GM12878 (cell line): ENCODE measurements around the gene MTMR1. TPM values are rescaled to one million over a fixed set of nuclear protein-coding genes. Genes with fewer than 3 reads are reported as not detected.

Experiments
- ATAC-seq: fragments of 200-7000 bp; cut with Tn5 transposase; 3 replicates; pipeline ENCODE4 v1.9.1; 2020; ENCODE audit warnings: mild to moderate bottlenecking, moderate library complexity
- BruUV-seq: library from RNA; stranded (reverse); fragments of 400-500 nt; replicated peaks from 2 replicates; lab custom pipeline; 2021; lab: Mats Ljungman, UMichigan
- CTCF ChIA-PET: fragments of 300-600 bp; sonication (Branson Sonifier 250); formaldehyde crosslinking; extraction: SDS; loops from one replicate; lab custom pipeline; 2021; ENCODE audit warnings: inconsistent platforms; lab: Yijun Ruan, JAX
- POLR2A ChIA-PET: fragments of 350-600 bp; formaldehyde crosslinking; extraction: SDS; loops from one replicate; lab custom pipeline; 2021; ENCODE audit warnings: inconsistent platforms; lab: Charles Lee
- RAD21 ChIA-PET: fragments of 300-600 bp; sonication (Branson Sonifier 250); formaldehyde crosslinking; loops from one replicate; lab custom pipeline; 2023; ENCODE audit warnings: antibody characterized with exemption; ENCODE audit not compliant: unreplicated experiment; lab: Charles Lee
- SMC1A ChIA-PET: fragments of 300-600 bp; sonication (Branson Sonifier 250); formaldehyde crosslinking; loops from one replicate; lab custom pipeline; 2023; ENCODE audit not compliant: unreplicated experiment, uncharacterized antibody; lab: Charles Lee
- DNase-seq: peaks from one replicate; pipeline ENCODE4 v3.0.0-alpha.2; 2011; ENCODE audit warnings: low read depth, low spot score
- FAIRE-seq: peaks from 3 replicates; lab custom pipeline; 2011; peaks lifted over from hg19 to GRCh38; lab: Jason Lieb, UNC
- H2AFZ ChIP-seq: 2 replicates; pipeline ENCODE4 v1.6.0; 2011; ENCODE audit warnings: low read depth, low read length, control low read depth; ENCODE audit not compliant: control insufficient read depth
- H3K27ac ChIP-seq: 2 replicates; pipeline ENCODE4 v1.5.1; 2011; ENCODE audit warnings: control low read depth; ENCODE audit not compliant: control insufficient read depth, insufficient read depth
- H3K27me3 ChIP-seq, 2 experiments: replicated peaks in 1 of 2; 2 replicates each; pipeline versions ENCODE4 v1.6.0 to v1.6.1; 2011; ENCODE audit warnings: low read length in 1 of 2; ENCODE audit not compliant: control insufficient read depth in 2 of 2, insufficient read depth in 2 of 2
- H3K36me3 ChIP-seq, 2 experiments: 2 replicates each; pipeline ENCODE4 v1.5.1; 2011; ENCODE audit warnings: low read length in 1 of 2; ENCODE audit not compliant: control insufficient read depth in 2 of 2, insufficient read depth in 2 of 2
- H3K4me1 ChIP-seq: 2 replicates; pipeline ENCODE4 v1.6.1; 2011; ENCODE audit warnings: mild to moderate bottlenecking, low read length, moderate library complexity, mixed read lengths; ENCODE audit not compliant: control insufficient read depth, insufficient read depth
- H3K4me2 ChIP-seq: 2 replicates; pipeline ENCODE4 v1.6.0; 2011; ENCODE audit warnings: control low read depth; ENCODE audit not compliant: control insufficient read depth, insufficient read depth
- H3K4me3 ChIP-seq: fragments of 200-600 bp; sonication (generic); 2 replicates; pipeline ENCODE4 v1.5.1; 2016
- H3K79me2 ChIP-seq: 2 replicates; pipeline ENCODE4 v1.6.0; 2011; ENCODE audit warnings: low read length; ENCODE audit not compliant: control insufficient read depth, insufficient read depth
- H3K9ac ChIP-seq: 2 replicates; pipeline ENCODE4 v1.8.0; 2011; ENCODE audit warnings: low read length, control low read depth, mixed read lengths; ENCODE audit not compliant: control insufficient read depth, insufficient read depth
- H3K9me3 ChIP-seq: replicated peaks from 3 replicates; pipeline ENCODE4 v1.5.1; 2011; ENCODE audit warnings: mild to moderate bottlenecking, low read length; ENCODE audit not compliant: control insufficient read depth, insufficient read depth
- H4K20me1 ChIP-seq: 2 replicates; pipeline ENCODE4 v1.6.0; 2011; ENCODE audit not compliant: control insufficient read depth, insufficient read depth
- CBFB ChIP-seq: IDR thresholded peaks from 2 replicates; pipeline ENCODE4 v1.6.1; 2016; ENCODE audit warnings: antibody characterized with exemption, low read depth
- ESRRA ChIP-seq: IDR thresholded peaks from 2 replicates; pipeline ENCODE4 v1.6.1; 2012; ENCODE audit warnings: mild to moderate bottlenecking, low read length, improper control_type of control experiment
- EZH2 ChIP-seq: IDR thresholded peaks from 2 replicates; pipeline ENCODE4 v1.6.1; 2012; ENCODE audit warnings: low read depth, mild to moderate bottlenecking, control low read depth, inconsistent platforms, low read length, borderline replicate concordance; ENCODE audit not compliant: control insufficient read depth
- KLF5 ChIP-seq: fragments of 450-650 bp; IDR thresholded peaks from 2 replicates; pipeline ENCODE4 v1.6.1; 2014; ENCODE audit warnings: mild to moderate bottlenecking; ENCODE audit not compliant: partially characterized antibody
- LARP7 ChIP-seq: fragments of 450-650 bp; IDR thresholded peaks from 2 replicates; pipeline ENCODE4 v1.6.1; 2017; ENCODE audit warnings: mild to moderate bottlenecking
- MTA3 ChIP-seq: IDR thresholded peaks from 2 replicates; pipeline ENCODE4 v1.6.1; 2012; ENCODE audit warnings: low read length, inconsistent platforms, borderline replicate concordance
- NFIC ChIP-seq: IDR thresholded peaks from 2 replicates; pipeline ENCODE4 v1.6.1; 2012; ENCODE audit warnings: low read depth, mild to moderate bottlenecking, inconsistent platforms, low read length, moderate library complexity
- NR2C2 ChIP-seq: IDR thresholded peaks from 2 replicates; pipeline ENCODE4 v1.6.1; 2011; ENCODE audit warnings: borderline replicate concordance, low read depth; ENCODE audit not compliant: control insufficient read depth, insufficient read length
- NRF1 ChIP-seq: conservative IDR thresholded peaks from 2 replicates; pipeline ENCODE4 v1.6.1; 2011; ENCODE audit warnings: mild to moderate bottlenecking, low read depth, low read length, improper control_type of control experiment
- RCOR1 ChIP-seq: conservative IDR thresholded peaks from 2 replicates; pipeline ENCODE4 v1.6.1; 2012; ENCODE audit warnings: low read depth, low read length, improper control_type of control experiment
- SMAD5 ChIP-seq: IDR thresholded peaks from 2 replicates; pipeline ENCODE4 v1.6.1; 2016; ENCODE audit warnings: antibody characterized with exemption, low read depth
- WRNIP1 ChIP-seq: IDR thresholded peaks from 2 replicates; pipeline ENCODE4 v1.6.1; 2011; ENCODE audit warnings: low read depth, low read length, improper control_type of control experiment, borderline replicate concordance
- ZNF274 ChIP-seq: IDR thresholded peaks from one replicate; pipeline ENCODE4 v1.8.0; 2011; ENCODE audit not compliant: insufficient read length, insufficient read depth
- WGBS: methylation state at CpG from one replicate; pipeline ENCODE4 v1.1.6; 2016; ENCODE audit warnings: low lambda C conversion rate; ENCODE audit not compliant: insufficient replicate concordance, insufficient coverage; ENCODE audit errors: missing lambda C conversion rate; 5-methylcytosine and 5-hydroxymethylcytosine counted together
- in situ Hi-C: fragments of 300-500 bp; cut with MboI; formaldehyde crosslinking; loops from 9 replicates; pipeline ENCODE4 v1.14.3; 2018; ENCODE audit warnings: mixed read lengths
- intact Hi-C: fragments of 100-400 bp; cut with micrococcal nuclease; formaldehyde crosslinking; loops from one replicate; pipeline ENCODE4 v1.14.2; 2022; ENCODE audit not compliant: unreplicated experiment
- polyA plus RNA-seq, 11 experiments: library from polyadenylated mRNA; depleted of rRNA in 4 of 11; unstranded in 6 of 11; stranded (reverse) in 5 of 11; fragments of >200 nt; fragmentation: Nextera tagmentation in 4 of 11; fragmentation: Illumina TruSeq in 1 of 11; extraction: Ambion mirVana in 4 of 11; extraction: Trizol in 1 of 11; gene quantifications; 1 replicate in 1 of 11; 2 replicates in 10 of 11; pipeline versions ENCODE4 v1.2.1 to v1.2.3, GENCODE V29; 2011 to 2016; ENCODE audit warnings: inconsistent platforms in 2 of 11, missing spikeins in 2 of 11, low read depth in 1 of 11
- total RNA-seq, 4 experiments: library from RNA; depleted of rRNA in 3 of 4; stranded (reverse); fragments of >200 nt in 3 of 4; fragmentation: Illumina TruSeq in 1 of 4; extraction: Trizol in 1 of 4; gene quantifications; 2 replicates each; pipeline versions ENCODE4 v1.2.1 to v1.2.3, GENCODE V29; 2013 to 2021
- TF ChIP-seq, protein P1 (sequence below): fragments of 450-650 bp; IDR thresholded peaks from 2 replicates; pipeline ENCODE4 v1.6.1; 2018; ENCODE audit warnings: borderline replicate concordance, mild to moderate bottlenecking; ENCODE audit not compliant: partially characterized antibody
- TF ChIP-seq, protein P2 (sequence below): IDR thresholded peaks from 2 replicates; pipeline ENCODE4 v1.6.1; 2011; ENCODE audit warnings: borderline replicate concordance, low read depth, mild to moderate bottlenecking, moderate library complexity, mixed read lengths, low read length; ENCODE audit not compliant: insufficient read depth; ENCODE audit errors: extremely low read length
- TF ChIP-seq, protein P3 (sequence below): fragments of 450-650 bp; IDR thresholded peaks from 2 replicates; pipeline ENCODE4 v1.6.1; 2017; ENCODE audit warnings: antibody characterized with exemption, mild to moderate bottlenecking, moderate library complexity
- TF ChIP-seq, protein P4 (sequence below): IDR thresholded peaks from 2 replicates; pipeline ENCODE4 v1.6.1; 2012; ENCODE audit warnings: low read depth, low read length, improper control_type of control experiment

Gene MTMR1
- total and polyA plus RNA-seq, 10 of the 15 experiments (the other 5 are each of a cell fraction or from before 2014, with no cell fraction given), result 1.2 to 32.2 (median 22.9) TPM

DNA sequence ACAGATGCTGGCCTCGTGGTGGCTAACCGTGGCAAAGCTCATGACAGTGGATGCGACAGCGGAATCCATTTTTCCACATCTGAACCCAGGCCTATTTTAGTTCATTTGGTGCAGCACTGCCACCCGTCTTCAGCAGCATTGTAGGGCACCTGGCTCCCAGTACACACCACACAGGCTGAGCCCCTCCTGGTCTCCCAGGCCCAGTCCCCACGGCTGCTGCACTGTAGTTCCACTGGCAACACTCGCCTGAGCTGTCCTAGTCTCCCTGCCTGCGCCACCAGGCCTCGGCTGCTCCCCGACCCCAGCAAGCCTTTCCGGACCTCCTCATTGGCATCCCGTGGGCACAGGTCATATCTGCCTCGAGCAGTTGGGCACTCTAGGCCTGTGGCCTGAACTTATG, 76.2 kb downstream of the MTMR1 start (continued):
- TF ChIP-seq, protein P1, sequence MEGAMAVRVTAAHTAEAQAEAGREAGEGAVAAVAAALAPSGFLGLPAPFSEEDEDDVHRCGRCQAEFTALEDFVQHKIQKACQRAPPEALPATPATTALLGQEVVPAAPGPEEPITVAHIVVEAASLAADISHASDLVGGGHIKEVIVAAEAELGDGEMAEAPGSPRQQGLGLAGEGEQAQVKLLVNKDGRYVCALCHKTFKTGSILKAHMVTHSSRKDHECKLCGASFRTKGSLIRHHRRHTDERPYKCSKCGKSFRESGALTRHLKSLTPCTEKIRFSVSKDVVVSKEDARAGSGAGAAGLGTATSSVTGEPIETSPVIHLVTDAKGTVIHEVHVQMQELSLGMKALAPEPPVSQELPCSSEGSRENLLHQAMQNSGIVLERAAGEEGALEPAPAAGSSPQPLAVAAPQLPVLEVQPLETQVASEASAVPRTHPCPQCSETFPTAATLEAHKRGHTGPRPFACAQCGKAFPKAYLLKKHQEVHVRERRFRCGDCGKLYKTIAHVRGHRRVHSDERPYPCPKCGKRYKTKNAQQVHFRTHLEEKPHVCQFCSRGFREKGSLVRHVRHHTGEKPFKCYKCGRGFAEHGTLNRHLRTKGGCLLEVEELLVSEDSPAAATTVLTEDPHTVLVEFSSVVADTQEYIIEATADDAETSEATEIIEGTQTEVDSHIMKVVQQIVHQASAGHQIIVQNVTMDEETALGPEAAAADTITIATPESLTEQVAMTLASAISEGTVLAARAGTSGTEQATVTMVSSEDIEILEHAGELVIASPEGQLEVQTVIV, result no peak
- TF ChIP-seq ZNF274 (no peak), EZH2 (no peak)
- TF ChIP-seq, all 136 proteins: peak for 0

DNA sequence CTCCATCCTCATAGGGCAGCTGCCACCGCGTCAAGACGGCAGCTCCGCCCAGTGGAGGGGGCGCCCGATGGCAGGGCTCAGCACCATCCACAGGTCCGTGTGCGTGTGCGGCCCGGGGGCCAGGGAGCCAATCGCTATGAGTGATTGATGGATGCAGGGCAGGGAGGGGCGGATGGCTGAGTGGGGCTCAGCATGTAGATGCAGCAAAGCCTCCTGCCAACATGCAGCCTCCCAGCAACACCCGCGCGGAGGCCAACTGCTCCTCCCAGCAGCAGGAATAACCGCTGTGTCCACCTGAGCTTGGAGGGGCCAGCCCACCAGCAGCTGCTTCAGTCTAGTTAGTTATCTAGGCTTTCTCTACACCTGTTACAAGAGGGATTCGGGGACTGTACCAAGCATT, 77.4 kb downstream of the MTMR1 start:
- H3K27me3 ChIP-seq, result no peaks in the 10 kb centered on the region
- FAIRE-seq (no peak), DNase-seq (no peak), ATAC-seq (no peak)
- no peaks in the 10 kb centered on the region; a peak in 1 of 4 replicates for H3K36me3 ChIP-seq
- H3K4me1 ChIP-seq, result no peaks in the 10 kb centered on the region
- no peak overlapping the region for H3K4me2 ChIP-seq
- ChIA-PET CTCF (interaction anchor here (1.0 to 8.1 kb wide), 2 partner anchors 17 to 311 kb away, joined by 3 to 95 read pairs; no protein-coding TSS in a partner anchor), POLR2A (no interaction called here), SMC1A (interaction anchor here (5.1 kb wide), 1 partner anchor 312 kb away, joined by 40 read pairs; no protein-coding TSS in a partner anchor), RAD21 (interaction anchor here (2.5 kb wide), 1 partner anchor 312 kb away, joined by 43 read pairs; no protein-coding TSS in a partner anchor)
- H3K79me2 ChIP-seq, result no peaks in the 10 kb centered on the region
- no peak overlapping the region for H2AFZ ChIP-seq
- intact Hi-C loops, result loop anchor here (5.0 to 10.0 kb wide), 2 partner anchors 214 to 912 kb away; partner anchors contain the start of gene HMGB3
- no peak overlapping the region for H3K27ac ChIP-seq
- BruUV-seq, result no TSS peak
- H3K9ac ChIP-seq, result no peak overlapping the region
- H3K9me3 ChIP-seq, result no peaks in the 10 kb centered on the region
- H3K4me3 ChIP-seq, result no peak overlapping the region
- in situ Hi-C loops, result loop anchor here (5.0 to 25.0 kb wide), 2 partner anchors 232 to 917 kb away; partner anchors contain the start of gene PRRG3
- WGBS, result 84% methylated on average over 17 of the region's 17 CpGs
- H4K20me1 ChIP-seq, result no peaks in the 10 kb centered on the region; the same call in 1 of the 2 replicates
- TF ChIP-seq MTA3 (no peak), NFIC (no peak), ESRRA (no peak), NRF1 (no peak), LARP7 (no peak), NR2C2 (no peak), CBFB (no peak), SMAD5 (no peak), WRNIP1 (no peak), RCOR1 (no peak), KLF5 (no peak)
- TF ChIP-seq, protein P2, sequence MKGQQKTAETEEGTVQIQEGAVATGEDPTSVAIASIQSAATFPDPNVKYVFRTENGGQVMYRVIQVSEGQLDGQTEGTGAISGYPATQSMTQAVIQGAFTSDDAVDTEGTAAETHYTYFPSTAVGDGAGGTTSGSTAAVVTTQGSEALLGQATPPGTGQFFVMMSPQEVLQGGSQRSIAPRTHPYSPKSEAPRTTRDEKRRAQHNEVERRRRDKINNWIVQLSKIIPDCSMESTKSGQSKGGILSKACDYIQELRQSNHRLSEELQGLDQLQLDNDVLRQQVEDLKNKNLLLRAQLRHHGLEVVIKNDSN, result no peak
- TF ChIP-seq, protein P3, sequence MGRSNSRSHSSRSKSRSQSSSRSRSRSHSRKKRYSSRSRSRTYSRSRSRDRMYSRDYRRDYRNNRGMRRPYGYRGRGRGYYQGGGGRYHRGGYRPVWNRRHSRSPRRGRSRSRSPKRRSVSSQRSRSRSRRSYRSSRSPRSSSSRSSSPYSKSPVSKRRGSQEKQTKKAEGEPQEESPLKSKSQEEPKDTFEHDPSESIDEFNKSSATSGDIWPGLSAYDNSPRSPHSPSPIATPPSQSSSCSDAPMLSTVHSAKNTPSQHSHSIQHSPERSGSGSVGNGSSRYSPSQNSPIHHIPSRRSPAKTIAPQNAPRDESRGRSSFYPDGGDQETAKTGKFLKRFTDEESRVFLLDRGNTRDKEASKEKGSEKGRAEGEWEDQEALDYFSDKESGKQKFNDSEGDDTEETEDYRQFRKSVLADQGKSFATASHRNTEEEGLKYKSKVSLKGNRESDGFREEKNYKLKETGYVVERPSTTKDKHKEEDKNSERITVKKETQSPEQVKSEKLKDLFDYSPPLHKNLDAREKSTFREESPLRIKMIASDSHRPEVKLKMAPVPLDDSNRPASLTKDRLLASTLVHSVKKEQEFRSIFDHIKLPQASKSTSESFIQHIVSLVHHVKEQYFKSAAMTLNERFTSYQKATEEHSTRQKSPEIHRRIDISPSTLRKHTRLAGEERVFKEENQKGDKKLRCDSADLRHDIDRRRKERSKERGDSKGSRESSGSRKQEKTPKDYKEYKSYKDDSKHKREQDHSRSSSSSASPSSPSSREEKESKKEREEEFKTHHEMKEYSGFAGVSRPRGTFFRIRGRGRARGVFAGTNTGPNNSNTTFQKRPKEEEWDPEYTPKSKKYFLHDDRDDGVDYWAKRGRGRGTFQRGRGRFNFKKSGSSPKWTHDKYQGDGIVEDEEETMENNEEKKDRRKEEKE, result no peak
- TF ChIP-seq, protein P4, sequence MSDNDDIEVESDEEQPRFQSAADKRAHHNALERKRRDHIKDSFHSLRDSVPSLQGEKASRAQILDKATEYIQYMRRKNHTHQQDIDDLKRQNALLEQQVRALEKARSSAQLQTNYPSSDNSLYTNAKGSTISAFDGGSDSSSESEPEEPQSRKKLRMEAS, result no peak
